ENCODE results near the gene DHRSX.

- TF ChIP-seq POLR2AphosphoS5 (IDR thresholded peaks at IDR 0.05; ENCODE audit: borderline replicate concordance, low read depth, low read length): no peak
- no peak for TF ChIP-seq EZH2 (IDR thresholded peaks at IDR 0.05)
Measured at GRCh38 chrX:2226906-2227656, 273.7 kb downstream of the DHRSX start.

All from SK-N-MC (cell line).